Tibial nerve (tissue), 4 donors: ENCODE measurements around the gene CCDC87.

ENCODE experiments used
- EP300 ChIP-seq, 2 donors: sonication (generic); formaldehyde crosslinking; IDR thresholded peaks; one replicate each; pipeline ENCODE4 v1.6.1; 2017; ENCODE audit warnings: antibody characterized with exemption in 2 of 2, mild to moderate bottlenecking in 1 of 2
- POLR2A ChIP-seq, 2 donors: fragments of 450-650 bp; IDR thresholded peaks; one replicate each; pipeline ENCODE4 v1.6.1; 2017; ENCODE audit warnings: antibody characterized with exemption in 2 of 2, mild to moderate bottlenecking in 2 of 2, moderate library complexity in 2 of 2
- TF ChIP-seq, protein P1 (sequence below), 5 experiments: fragments of 200-600 bp in 3 of 5; fragments of 450-650 bp in 2 of 5; sonication (generic) in 3 of 5; IDR thresholded peaks; one replicate each; pipeline ENCODE4 v1.5.1; 2016 to 2019; ENCODE audit warnings: antibody characterized with exemption in 5 of 5, mild to moderate bottlenecking in 3 of 5, moderate library complexity in 2 of 5

GRCh38 chr11:66589996-66590675 lies 2.7 kb downstream of the CCDC87 start:
- TF ChIP-seq POLR2A (IDR thresholded peaks at IDR 0.05) (no peak), EP300 (IDR thresholded peaks at IDR 0.05) (no peak)
- TF ChIP-seq, protein P1, sequence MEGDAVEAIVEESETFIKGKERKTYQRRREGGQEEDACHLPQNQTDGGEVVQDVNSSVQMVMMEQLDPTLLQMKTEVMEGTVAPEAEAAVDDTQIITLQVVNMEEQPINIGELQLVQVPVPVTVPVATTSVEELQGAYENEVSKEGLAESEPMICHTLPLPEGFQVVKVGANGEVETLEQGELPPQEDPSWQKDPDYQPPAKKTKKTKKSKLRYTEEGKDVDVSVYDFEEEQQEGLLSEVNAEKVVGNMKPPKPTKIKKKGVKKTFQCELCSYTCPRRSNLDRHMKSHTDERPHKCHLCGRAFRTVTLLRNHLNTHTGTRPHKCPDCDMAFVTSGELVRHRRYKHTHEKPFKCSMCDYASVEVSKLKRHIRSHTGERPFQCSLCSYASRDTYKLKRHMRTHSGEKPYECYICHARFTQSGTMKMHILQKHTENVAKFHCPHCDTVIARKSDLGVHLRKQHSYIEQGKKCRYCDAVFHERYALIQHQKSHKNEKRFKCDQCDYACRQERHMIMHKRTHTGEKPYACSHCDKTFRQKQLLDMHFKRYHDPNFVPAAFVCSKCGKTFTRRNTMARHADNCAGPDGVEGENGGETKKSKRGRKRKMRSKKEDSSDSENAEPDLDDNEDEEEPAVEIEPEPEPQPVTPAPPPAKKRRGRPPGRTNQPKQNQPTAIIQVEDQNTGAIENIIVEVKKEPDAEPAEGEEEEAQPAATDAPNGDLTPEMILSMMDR (IDR thresholded peaks at IDR 0.05), result no peak
